Omental fat pad (tissue), 4 donors: ENCODE data around the gene NFKB1. TPM values are rescaled to one million over a fixed set of nuclear protein-coding genes. Genes with fewer than 3 reads are reported as not detected.

Source experiments
- ATAC-seq: fragments of 150-250 bp; one replicate; pipeline ENCODE4 v1.9.1; 2016; ENCODE audit warnings: mild to moderate bottlenecking, moderate library complexity; ENCODE audit not compliant: low FRiP score
- DNase-seq: peaks from one replicate; pipeline ENCODE4 v3.0.0-alpha.2; 2019; ENCODE audit warnings: low spot score
- CTCF ChIP-seq, 3 donors: fragments of 450-650 bp; IDR thresholded peaks; one replicate each; pipeline ENCODE4 v1.5.1; 2016 to 2017; ENCODE audit warnings: antibody characterized with exemption in 3 of 3, mild to moderate bottlenecking in 3 of 3, moderate library complexity in 2 of 3
- total RNA-seq, 4 donors: library from RNA; depleted of rRNA; stranded (reverse); fragments of >200 nt; gene quantifications; one replicate each; pipeline ENCODE4 v1.1.0, GENCODE V29; 2016

The NFKB1 gene
- total RNA-seq, 4 donors from 2014 or later = 26.4 to 151 (median 46.6) TPM

DNA sequence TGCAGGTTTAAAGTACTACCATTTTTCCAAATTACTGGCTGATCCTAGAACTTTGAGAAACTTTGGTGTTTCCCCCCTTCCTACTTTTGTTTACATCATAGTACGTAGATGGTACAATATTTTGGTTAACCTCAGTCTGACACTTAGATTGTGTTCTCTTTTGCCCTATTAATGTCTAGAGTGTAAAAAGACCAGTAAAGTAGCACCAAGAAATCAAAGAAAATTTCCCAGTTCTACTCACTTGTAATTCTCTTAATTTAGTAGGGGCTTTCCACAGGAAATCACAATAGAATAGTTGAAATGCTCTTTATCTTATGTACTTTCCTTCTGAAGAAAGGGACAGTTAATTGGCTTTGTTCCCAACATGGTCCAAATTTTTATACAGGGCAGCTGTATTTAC is 51.6 kb downstream of the NFKB1 start:
- ATAC-seq = no peak
- DNase-seq = no peak
- TF ChIP-seq CTCF (IDR thresholded peaks at IDR 0.05) = no peak

- no peak for TF ChIP-seq CTCF (IDR thresholded peaks at IDR 0.05)
- no peak for DNase-seq
- ATAC-seq = peak; percentile 40
Measured at GRCh38 chr4:102553982-102554381, 52.8 kb downstream of the NFKB1 start.

GRCh38 chr4:102554482-102554881 is 53.3 kb downstream of the NFKB1 start:
- no peak for DNase-seq
- peak; percentile 41 for ATAC-seq
- TF ChIP-seq CTCF (IDR thresholded peaks at IDR 0.05) = no peak

DNA sequence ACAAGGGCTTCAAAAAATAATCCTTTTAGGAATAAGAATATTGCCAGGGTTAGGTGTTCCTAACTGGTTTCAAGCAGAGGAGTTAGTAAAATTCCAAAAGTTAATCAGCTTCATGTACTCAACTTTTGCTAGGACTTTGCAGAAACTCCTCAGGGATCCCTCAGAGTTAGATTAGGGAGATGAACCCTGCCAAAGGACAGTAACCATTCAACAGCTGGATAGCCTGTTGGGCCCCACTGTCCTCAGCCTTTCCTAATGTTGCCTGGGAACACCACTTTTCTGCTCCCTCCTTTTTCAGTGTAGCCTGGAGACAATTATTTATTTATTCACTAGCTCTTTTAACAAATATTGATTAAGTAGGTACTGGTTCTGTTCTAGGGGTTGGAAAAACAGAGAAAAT is 53.8 kb downstream of the NFKB1 start:
- ATAC-seq = no peak
- no peak for DNase-seq
- no peak for TF ChIP-seq CTCF (IDR thresholded peaks at IDR 0.05)

DNA sequence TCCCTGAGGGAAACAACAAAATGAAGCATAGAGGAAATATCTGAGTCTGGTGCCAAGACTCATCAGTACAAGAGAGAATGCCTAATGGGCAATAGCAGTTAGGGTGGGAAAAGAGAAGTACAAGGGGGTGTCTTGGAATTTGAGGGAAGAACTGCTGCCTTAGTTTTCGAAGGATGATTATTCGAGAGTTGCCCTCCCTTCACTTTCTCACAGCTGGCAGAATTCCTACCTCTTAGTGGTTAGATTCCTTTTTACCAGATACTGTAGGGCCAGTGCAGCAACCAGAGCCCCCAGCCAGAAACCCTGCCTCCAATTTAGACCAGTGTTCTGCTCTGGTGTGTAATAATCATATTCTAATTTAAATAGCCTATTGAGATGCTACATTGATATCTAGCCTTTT is 56.5 kb downstream of the NFKB1 start:
- no peak for TF ChIP-seq CTCF (IDR thresholded peaks at IDR 0.05)
- DNase-seq = no peak
- ATAC-seq = no peak

DNA sequence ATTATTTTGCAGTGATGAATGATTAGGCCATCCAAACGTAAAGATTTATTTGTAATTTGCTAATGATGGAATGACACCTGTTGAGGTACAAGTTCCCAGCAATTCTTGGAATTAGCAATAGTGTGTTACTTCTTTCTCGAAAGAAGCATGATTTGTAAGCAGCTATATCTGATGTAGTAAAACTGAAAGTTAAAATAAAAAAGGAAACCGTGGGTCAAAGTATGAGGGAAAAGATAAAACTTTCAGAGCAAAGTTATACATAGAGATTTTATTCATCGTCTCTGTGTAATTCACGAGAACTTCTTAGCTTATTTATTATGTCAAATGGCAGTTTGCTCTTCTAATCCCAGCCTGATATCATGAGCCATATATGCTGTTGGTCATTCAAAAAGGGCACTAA is 59.0 kb downstream of the NFKB1 start:
- ATAC-seq (no peak), DNase-seq (no peak)
- no peak for TF ChIP-seq CTCF (IDR thresholded peaks at IDR 0.05)

DNA sequence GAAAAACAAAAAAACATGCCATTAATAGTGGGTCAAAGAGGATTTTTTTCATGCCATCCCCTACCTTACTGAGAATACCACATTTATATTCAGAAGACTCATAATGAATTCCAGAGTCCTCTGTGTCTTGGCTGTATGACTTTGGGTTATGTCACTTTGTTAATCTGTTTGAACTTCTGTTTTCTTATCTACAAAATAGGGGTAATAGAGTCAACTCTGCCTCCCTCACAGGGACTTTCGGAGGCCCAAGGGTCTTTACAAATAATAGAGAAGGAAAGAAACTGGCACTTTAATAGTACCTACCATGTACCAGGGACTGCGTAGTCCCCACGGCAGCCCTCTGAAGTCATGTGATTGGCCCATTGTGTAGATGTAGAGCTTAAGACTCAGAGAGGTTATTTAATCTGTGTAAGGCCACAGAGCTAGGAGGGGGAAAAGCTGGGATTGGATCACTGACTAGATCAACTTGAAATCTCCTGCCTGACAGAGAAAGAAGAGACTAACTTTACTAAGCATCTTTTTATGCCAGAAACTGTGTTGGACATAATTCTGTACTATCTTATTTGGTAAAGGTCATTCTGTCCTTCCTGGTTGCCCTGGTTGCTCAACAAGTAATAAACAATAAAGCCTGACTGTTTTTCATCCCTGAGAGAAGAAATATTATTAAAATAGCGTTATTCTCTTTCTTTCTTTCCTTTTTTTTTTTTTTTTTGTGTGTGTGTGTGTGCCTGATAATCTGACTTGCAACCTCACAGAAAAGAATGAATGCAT is 59.6 kb downstream of the NFKB1 start:
- no peak for TF ChIP-seq CTCF (IDR thresholded peaks at IDR 0.05)
- no peak for DNase-seq
- no peak for ATAC-seq
